GM19395 (cell line): Measurements from ENCODE around the gene SNX21.
"Not testable (repeated sequence)": the region's sequence is repeated elsewhere in the genome, so short reads cannot be mapped to it uniquely, and the experiment has no call there.

Experiments
- ATAC-seq: cut with Tn5 transposase; IDR thresholded peaks from one replicate; pipeline ENCODE4 v1.9.1; 2021; ENCODE audit warnings: mild to moderate bottlenecking, moderate library complexity; ENCODE audit not compliant: unreplicated experiment

Gene SNX21

DNA sequence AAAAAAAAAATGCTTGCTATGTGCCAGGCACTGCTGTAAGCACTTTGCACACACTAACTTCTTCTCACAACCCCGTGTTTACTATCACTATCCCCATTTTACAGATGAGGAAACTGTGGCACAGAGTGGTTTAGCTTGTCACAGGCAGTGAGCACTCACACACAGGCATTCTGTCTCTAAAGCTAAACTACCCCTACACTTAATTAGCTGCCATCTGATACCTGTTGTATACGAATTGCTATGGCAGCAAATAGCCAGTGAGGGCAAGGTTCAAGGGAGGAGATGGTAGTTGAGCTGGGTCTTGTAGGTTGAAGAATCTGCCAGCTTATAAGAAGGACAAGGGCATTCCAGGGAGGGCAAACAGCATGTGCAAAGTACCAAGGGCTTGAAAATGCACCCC lies 11.7 kb upstream of the SNX21 start:
- no peak for ATAC-seq

DNA sequence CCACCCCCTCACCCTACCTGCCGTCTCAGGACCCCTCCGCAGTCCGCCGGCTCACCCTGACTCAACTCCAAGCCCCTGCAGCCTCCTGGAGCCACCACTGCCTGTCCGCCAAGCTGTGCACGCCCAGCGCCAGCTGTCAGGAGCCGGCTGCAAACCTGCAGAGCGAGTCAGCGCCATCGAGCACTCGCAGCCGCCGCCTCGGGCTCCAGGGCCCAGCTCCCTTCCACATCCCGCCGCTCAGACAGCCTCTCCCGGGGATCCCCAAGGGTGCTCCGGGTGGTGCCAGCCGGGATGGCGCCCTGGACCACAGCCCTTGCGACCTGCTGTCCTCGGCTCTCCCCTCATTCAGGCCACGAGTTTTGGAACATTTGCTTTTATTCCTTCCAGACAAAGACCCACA lies 10.7 kb upstream of the SNX21 start:
- ATAC-seq, result no peak

DNA sequence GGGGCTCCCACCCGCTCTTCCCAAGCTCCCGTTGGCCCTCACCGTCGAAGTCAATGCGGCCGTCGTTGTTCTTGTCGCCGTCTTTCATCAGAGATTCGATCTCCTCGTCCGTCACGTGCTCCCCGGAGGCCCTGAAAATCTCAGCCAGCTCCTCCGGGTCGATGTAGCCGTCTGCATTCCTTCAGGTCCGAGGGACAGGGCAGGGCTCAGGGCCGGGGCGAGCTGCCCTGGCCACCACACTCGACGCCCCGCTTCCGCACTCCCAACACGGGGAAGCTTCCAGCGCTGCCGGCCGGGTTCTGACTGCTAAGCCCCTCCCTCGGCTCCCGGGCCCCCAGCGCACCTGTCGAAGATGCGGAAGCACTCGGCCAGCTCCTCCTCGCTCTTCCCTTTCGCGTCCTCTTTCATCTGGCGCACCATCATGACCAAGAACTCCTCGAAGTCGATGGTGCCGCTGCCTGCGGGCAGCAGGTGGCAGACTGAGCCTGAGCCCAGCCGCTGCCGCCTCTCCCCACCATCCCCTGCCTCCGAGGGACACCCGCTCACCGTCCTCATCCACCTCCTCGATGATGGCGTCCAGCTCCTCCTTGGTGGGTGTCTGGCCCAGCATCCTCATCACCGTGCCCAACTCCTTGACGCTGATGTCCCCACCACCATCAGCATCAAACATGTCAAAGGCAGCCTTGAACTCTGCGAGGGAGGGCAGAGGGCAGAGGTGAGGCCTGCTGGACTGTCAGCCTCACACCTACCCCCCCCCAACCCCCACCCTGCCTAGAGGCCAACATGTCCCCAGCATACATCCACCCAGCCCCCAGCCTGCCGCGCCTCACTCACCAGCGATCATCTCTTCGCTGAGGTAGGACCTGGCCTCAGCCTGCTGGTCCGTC lies 9.4 kb upstream of the SNX21 start:
- no peak for ATAC-seq

DNA sequence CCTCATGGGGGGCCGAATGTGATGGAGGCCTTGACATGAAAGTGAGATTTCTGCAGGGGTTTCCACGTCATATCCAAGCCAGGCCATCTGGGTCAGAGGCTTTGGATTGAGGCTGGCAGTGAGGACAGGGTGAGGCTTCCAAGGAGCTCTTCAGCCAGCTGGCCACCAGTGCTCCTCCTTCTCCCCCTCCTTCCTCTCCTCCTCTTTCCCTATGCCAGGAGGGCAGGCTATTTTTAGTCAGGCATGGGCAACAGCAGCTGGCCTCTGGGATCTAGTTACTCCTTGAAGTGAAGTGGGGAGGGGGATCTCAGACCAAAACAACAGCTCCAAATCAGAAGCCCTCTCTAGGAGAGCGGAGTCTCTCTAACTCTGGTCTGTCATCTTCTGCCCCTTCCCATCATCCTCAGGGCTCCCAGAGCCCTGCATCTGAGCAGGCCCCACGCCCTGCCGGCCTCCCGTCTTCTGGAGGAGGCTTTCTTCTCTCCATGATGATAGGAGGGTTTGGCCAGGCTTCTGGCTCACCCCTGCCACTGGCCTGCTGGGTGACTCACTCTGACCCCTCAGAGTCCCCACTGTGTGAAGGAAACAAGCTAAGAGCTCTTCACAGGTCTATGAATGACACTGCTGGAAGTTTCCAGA lies 7.1 kb upstream of the SNX21 start:
- ATAC-seq, result no peak

DNA sequence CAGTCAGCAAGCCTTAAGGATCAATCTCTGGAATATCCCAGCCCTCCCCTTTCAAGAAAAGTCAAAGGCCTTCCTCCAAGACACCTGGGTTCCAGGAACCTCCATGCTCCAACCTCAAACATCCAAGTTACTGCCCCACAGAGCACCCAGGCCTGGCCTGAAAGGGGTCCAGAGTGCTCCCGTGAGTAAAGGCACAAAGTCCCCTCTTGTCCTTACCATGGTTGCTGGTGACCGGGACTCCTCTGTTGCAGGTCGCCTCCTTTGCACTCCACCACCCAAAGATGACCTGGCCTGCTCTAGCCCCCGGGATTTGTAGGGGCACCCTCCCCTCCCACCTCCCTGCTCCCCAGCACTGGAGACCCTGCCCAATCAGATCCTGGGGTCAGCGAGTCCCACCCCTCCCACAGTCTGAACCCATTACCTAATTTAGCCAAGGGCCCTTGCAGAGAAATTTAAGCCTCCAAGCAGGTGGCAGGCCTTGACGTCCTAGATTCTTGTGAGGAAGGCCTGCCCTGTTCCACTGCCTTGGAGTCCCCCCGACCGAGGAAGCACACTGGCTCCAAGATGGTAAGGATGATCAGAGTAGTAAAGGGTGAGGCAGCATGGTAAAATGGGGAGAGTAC lies 6.5 kb upstream of the SNX21 start, which contains the start of gene TNNC2:
TSS of gene TNNC2 (minus strand) at position 283 of the 623 bp plus-strand sequence. CDS start at position 219, 64 bp downstream.
- ATAC-seq, result no peak

DNA sequence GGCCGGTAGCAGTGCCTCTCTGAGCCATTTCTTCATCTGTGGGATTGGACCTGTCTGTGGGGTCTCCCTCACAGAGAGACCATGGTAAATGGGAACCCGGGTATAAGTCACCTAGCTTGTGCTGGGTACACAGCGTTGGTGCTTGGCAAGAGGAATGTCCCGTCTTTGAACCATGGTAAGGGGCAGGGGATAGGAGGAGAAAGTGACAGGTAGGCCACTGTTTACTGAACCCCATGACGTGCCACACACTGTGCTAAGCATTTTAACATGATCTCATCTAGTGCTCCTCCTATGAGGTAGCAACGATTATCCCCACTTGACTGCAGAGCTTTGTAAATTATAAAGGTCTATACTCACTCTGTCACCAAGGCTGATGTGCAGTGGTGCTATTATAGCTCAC lies 5.9 kb upstream of the SNX21 start:
- ATAC-seq, result no peak

DNA sequence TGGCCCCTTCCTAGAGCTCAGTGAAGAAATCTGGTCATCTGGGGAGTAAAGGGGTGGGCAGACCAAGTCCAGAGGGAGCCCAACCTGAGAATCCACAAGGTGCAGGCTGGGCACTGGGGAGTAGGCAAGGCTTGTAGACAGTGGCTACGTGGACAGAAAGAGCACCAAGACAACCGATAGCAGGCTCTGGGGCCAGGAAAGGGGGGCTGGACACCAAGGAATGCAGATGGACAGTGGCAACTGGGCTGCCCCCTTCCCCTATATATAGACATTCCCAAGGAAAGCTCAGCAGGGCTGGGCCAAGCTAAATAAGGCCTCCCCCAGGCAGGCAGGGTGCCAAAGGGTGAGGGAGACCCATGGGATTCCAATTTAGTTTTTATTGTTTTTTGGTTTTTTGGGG lies 5.0 kb upstream of the SNX21 start:
- no peak for ATAC-seq

DNA sequence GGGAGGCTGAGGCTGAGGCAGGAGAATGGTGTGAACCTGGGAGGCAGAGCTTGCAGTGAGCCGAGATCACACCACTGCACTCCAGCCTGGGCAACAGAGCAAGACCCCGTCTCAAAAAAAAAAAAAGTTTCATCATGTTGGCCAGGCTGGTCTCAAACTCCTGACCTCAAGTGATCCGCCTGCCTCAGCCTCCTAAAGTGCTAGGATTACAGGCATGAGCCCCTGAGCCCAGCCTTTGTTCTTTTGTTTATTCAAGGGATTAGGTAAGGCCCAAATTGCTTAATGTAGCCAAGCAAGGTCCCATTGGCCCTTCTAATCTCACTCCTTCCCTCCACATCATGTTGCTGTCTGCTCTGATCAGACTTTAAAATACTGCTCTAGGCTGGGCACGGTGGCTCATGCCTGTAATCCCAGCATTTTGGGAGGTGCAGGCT lies 3.9 kb upstream of the SNX21 start:
- ATAC-seq, result not testable (repeated sequence)

DNA sequence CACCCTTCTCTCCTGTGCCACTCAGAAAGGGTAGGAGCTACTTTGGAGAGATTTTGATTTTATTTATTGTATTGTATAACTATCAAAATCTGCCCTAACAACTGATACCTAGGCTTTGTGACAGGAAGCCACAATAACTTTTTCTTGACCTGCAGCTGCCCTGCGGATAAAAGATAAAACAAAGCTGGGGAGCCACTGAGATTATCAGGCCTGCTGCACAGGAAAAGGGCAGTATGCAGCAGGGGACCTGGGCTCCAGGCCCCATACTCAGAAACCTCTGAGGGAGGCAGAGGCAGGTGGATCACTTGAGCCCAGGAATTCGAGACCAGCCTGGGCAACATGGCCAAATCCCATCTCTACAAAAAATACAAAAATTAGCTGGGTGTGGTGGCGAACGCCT lies 980 bp upstream of the SNX21 start:
- ATAC-seq, result no peak

DNA sequence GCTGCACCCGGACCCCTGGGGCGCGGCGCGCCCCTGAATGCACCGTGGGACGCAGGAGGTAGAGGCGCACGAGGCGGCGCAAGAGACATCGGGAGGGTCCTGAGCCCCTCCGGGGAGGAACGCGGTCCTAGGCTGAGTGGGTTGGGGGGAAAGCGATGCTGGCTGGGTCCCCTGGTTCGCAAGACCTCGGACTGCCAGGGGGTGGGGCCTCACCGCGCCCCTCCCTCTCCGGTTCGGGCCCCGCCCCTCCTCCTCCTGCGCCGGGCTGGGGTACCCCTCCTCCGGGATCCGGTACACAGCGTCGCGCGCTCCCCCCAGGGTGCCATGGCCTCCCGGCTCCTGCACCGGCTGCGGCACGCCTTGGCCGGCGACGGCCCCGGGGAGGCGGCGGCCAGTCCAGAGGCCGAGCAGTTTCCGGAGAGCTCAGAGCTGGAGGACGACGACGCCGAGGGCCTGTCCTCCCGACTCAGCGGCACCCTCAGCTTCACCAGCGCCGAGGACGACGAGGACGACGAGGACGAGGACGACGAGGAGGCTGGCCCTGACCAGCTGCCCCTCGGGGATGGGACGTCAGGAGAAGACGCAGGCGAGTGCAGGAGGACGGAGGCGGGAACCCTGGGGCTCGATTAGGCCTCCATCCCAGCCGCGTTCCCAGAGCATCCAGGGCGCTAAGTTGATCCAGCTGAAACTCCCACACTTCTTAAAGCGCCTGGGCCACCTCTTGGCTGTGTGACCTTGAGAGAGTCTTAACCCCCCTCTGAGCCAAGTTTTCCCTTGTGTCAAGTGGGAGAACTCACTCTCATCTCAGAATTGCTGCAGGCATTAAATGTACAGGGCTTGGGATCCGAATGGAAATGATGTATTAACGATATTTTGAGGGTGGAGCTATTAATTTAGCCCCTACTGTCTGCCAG lies 541 bp downstream of the SNX21 start:
- ATAC-seq, result no peak

DNA sequence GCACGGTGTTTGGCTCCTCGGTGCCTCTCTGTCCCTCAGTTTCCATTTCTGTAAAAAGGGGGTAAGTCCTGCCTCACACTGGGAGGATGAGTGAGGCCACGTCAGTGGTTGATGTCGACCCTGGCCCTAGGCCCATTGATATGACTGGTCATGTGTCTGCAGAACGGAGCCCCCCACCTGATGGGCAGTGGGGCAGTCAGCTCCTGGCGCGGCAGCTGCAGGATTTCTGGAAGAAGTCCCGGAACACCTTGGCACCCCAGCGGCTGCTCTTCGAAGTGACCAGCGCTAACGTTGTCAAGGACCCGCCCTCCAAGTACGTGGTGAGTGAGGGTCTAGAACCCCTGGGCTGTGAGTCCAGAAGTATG lies 1.2 kb downstream of the SNX21 start:
- no peak for ATAC-seq

DNA sequence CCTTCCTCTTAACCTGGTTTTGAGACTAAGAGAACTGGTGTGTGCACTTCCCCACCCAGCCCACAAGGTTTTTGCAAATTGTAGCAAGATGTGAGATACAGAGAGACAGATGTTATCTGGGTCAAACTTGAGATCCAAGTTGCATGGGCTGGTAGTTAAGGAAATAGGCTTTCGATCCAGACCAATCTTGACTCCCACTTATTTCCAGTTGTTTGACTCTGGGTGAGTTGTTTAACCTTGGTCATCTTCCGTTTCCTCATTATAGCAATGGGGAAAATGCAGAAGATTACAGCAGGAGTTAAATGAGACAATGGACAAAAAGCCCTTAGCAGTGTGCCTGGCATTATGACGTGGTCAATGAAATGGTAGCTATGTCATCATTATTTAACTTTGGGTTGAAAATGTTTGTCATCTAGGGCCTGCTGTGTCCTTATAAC lies 1.7 kb downstream of the SNX21 start:
- ATAC-seq, result no peak

DNA sequence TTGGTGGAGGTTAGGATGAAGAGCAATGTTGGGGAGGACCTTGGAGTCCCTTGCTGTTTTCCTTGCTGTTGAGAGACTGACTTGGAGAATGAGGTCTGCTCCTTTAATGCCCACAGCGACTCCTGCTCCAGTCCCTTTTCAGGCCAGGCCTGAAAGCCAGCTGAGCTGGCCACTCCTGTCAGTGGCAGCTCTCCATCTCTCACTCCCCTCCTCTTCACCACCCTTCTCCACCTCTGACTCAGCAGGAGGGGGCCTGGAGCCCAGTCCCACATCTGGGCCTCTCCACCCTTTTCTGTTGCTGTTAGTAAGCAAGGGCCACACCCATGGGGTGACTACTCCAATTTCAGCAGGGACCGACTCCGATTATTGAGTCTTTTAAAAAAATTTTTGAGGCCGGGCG lies 2.2 kb downstream of the SNX21 start:
- no peak for ATAC-seq

DNA sequence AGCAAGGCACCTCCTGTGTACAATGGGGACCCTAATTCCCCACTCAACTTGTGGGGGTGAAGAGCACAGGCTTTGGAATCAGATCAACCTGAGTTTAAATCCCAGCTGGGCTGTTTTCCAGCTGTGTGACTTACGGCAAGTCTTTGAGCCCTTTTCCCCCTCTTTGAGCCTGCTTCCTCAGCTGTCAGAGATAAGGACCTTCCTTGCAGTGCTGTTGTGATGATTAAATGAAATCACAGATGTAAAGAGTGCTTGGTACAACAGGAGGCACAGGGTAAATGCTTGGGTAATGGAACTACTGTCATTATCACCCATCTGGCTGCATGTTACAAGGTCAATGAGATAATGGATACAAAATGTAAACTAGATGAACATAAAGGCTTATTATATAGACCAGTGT lies 3.2 kb downstream of the SNX21 start:
- no peak for ATAC-seq

DNA sequence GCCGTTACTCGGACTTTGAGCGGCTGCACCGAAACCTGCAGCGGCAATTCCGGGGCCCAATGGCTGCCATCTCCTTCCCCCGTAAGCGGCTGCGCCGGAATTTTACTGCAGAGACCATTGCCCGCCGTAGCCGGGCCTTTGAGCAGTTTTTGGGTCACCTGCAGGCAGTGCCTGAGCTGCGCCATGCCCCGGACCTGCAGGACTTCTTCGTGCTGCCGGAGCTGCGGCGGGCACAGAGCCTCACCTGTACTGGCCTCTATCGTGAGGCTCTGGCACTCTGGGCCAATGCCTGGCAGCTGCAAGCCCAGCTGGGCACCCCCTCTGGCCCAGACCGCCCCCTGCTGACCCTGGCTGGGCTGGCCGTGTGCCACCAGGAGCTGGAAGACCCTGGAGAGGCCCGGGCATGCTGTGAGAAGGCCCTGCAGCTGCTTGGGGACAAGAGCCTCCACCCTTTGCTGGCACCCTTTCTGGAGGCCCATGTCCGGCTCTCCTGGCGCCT lies 7.2 kb downstream of the SNX21 start:
- no peak for ATAC-seq

DNA sequence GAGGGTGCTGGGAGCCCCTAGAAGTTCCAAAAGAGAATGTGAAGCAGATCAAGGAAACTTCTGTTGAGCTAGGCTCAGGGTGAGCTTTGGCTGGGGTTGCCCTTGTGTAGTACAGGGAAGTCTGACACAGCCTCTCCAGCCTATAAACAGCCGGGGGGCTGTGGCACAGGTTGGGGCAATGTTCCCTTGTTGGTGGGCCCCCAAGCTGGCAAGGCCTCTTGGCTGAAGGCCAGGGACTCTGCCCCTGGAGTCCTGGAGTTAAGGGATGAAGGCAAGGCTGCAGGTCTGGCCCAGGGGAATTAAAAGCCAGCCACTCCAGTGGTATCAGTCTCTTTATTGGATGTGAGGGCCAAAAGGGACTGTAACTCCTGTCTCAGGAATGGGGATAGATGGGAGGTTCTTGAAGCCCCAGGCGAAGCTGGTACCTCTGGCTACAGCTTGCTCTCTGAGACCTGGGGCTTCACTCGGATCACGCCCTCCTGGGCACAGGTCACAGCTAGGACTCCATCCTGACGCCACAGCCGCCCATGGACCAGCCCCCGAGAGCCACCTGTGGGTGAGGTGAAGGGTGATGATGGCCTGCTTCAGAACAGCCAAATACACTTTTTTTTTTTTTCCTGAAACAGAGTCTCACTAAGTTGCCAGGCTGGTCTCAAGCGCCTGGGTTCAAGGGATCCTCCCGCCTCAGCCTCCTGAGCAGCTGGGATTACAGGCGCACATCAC lies 8.0 kb downstream of the SNX21 start:
- ATAC-seq, result no peak

DNA sequence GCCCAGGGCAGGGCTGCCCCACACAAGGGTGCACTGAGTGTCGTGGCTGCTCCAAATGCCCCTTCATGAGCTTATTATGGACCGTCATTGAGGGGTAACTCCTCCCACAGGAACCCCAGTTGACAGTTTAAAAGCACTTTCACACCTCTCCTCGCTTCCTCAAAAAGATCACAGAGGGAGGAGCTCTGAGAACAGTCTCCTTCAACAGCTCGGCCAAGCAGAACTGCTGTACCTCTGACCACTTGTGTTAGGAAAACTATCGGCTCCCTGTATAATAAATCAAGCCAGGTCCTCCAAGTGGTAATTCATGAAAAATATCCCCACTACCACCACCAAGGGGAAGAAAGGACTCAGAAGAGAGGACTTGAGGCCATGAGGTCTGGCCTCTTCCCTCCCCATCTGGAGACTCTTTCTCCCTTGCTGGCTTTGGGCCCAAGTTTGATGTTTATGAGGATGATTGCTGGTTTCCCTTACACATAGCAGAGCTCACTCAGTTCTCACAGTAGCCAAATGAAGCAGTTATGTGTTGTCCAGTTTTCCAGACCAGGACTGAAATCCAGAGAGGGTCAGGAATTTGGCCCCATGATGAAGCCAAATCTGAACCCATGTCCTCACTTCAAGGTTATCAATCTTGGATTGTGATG lies 8.7 kb downstream of the SNX21 start:
- peak; percentile 66 for ATAC-seq

DNA sequence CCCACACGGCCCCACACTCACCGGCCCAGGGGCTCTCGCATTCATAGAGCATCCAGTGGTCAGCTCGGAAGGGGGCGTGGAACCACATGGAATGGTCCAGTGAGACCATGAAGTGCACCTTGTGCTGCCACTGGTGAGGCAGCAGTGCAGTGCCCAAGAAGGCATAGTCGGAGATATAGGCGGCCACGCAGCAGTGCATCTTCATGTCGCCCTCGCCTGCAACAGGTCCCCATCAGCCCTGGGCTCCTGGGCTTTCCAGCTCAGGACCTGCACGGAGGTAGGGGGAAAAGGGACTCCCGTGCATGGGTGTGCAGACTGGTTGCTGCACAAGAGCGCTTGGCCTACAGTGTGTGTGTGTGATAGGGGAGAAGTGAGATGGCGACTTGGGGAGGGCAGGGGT lies 9.9 kb downstream of the SNX21 start:
- no peak for ATAC-seq

DNA sequence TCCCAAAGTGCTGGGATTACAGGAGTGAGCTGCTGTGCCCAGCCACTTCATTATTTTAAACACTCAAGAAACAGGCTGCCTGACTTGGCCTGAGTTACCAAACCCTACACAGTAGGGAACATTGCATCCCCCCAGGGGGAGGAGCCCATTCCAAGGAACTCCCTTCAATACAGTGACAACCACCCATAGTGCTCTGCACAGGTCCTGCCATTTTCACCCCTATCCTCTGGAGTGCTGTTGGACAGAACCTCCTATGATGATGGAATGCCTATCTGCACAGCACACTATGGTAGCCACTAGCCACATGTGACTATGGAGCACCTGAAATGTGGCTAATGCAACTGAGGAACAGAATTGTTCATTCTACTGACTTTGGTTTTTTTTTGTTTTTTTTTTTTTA lies 11.9 kb downstream of the SNX21 start:
- no peak for ATAC-seq

DNA sequence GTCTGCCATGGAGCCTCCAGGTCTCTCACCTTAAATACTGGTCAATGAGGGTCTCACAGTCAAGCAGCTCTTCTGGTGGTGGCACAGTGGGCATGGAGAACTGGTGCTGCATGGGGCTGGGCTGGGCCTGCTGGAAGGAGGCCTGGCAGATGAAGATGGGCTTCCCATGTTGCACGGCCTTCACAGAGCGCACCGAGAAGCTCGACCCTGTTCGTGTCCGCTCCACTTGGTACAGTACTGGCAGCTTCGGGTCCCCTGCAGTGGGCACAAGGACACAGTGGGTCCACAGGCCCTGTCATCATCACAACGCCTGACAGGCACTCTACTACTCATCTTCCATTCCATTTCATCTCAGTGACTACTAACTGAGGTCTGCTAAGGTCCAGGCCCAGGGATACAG lies 14.8 kb downstream of the SNX21 start:
- no peak for ATAC-seq
